CD4-positive, alpha-beta T cell treated with Interferon alpha-2 for 1 hour (primary cell): Measurements from ENCODE around the gene BRINP2.

ENCODE experiments used
- DNase-seq, 2 donors: peaks; one replicate each; pipeline ENCODE4 v3.0.0-alpha.2; 2020 to 2022

BRINP2 gene

DNA sequence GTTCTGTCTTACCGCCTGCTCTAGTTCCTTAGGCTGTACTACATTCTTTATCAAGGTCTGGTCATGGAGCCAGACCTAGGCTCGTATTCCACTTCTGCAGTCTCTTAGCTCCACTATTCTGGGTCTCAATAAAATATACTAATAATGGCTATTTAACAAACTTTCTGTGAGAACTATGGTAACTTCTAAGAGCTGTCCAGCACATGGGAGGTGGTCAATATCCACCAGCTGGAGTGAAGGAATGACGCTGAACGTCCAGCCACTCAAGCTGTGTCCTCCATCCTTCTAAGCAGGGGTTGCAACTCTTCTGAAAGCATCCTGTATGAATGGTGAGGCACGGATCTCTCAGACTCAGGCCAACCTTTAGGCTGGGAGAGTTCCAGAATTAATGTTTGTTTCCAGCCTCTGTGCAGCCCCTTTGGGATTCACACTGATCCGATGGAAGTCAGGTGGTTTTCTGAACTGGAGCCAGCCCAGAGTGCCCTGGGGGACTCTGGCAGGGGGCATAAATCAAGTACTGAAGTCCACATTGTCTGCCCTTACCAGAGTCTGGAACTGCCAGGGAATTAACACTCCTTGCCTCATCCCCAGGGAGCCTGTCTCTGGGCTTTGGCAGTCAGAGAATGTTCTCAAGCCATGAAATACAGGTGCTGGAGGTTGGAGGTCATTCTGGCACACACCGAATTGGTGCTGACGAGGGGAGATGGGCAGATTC lies 57.4 kb downstream of the BRINP2 start:
- no peak for DNase-seq

GRCh38 chr1:177228693-177229065 lies 57.9 kb downstream of the BRINP2 start:
- DNase-seq, result no peak

DNA sequence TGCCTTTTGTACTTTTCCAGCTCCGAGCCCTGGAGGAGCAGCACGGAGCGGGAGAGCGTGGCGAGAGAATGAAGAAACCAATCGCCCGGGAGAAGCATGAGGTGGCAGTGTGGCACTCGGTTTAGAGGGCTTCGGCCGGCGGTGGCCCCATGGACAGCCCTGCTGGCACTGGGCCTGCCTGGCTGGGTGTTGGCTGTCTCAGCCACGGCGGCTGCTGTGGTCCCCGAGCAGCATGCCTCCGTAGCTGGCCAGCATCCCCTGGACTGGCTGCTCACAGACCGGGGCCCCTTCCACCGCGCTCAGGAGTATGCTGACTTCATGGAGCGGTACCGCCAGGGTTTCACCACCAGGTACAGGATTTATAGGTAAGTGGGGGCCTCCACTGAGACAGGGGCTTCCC lies 59.0 kb downstream of the BRINP2 start:
- no peak for DNase-seq

- no peak for DNase-seq
These were observed 59.7 kb downstream of the BRINP2 start for GRCh38 chr1:177230228-177231016.

DNA sequence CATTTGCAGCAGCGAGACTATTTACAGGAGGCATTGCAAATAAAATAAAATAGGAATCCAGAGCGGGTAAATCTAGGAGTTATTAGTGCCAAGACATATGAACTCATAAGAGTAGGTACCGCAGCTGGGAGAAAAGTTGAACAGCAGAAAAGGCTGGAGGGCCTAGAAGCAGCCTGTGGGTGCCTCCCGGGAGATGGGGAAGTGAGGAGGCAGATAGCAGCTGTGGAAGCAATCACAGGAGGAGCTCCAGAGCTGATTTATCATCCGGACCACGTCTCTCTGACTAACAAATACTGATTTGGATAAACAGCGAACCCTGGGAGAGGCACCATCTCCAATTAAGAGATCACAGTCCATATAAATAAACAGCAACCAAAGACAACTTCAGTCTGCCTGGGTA lies 64.6 kb downstream of the BRINP2 start:
- no peak for DNase-seq

DNA sequence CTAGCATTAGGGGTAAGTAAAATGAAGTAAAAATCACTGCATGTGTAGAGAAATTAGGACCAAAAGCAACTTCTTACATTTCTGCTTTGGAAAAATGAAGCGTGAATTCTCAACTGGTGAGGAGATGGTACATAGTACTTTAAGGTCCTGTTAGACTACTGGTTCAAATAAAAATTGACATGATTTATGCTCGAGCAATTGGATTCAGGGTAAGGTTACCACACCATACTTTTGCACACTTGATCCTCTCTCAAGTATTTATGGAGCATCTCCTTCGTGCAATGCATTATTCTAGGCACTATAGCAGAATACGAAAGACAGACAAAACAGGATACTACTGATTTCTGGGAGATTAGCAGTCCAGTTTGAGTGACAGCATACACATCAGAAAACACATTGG lies 66.2 kb downstream of the BRINP2 start:
- DNase-seq, result no peak

DNA sequence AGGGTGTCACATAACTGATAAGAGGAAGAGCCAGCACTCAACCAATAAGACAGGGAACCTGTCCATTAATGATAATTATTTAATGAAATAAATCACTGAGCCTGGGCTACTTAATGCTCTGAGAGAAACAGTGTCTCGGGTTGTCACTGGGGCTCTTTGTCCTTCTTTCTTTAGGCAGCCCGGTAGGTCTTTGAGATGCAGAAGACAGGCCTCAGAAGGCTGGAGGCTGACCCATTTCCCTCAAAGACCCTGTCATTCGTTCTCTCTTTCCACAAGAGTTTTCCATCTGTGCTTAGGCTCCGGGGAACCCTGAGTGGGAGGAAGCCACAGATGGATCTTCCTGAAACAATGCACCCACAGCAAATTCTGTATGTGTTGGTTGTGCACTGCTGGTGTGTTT lies 68.2 kb downstream of the BRINP2 start:
- no peak for DNase-seq

- DNase-seq, result no peak
These were observed 69.0 kb downstream of the BRINP2 start for GRCh38 chr1:177239792-177240191.

GRCh38 chr1:177243773-177244172 lies 73.0 kb downstream of the BRINP2 start:
- no peak for DNase-seq

- DNase-seq, result no peak
These were observed 76.2 kb downstream of the BRINP2 start for GRCh38 chr1:177246710-177247580.

DNA sequence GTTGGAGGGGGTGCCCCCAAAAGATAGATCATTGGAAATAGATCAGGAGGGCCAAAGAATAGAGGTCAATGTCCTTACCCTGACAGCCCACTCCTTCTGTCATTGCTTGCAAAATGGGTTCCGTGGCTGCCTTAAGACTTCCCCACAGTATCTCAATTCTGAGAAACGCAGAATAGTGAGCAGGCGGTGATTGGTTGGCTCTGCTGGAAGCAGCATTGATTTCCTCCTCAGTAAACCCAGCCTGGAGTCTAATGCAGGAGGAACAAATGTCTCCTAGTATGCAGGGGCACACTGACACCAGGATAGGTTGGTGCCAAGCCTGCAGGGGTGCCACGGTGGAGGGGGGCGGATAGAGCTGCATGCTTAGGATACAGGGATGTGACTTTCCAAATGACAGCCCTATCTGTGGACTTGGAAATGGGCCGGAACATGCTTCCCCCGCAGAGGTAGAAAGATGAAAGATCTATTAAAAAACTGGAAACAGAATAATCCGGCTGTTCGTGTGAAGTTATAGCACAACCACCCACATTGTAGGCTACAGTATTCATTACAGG lies 76.9 kb downstream of the BRINP2 start:
- no peak for DNase-seq

DNA sequence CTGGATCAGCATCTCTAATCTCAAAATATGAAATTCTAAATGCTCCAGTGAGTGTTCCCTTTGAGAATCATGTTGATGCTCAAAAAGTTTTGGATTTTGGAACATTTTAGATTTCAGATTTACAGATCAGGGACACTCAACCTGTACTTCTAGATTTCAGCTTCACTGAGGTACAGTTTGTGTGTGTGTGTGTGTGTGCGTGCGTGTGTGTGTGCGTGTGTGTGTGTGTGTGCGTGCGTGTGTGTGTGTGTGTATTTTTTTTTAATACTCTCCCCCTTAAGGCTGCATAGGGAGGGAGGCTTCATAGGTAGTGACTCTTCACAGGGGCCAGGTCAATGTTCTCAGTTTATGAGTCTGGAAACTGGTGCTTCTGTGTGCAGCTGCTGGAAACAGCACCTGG lies 77.5 kb downstream of the BRINP2 start:
- DNase-seq, result no peak

- no peak for DNase-seq
These were observed 78.5 kb downstream of the BRINP2 start for GRCh38 chr1:177249231-177249630.

GRCh38 chr1:177252877-177253276 lies 82.1 kb downstream of the BRINP2 start:
- DNase-seq, result no peak

- no peak for DNase-seq
These were observed 84.7 kb downstream of the BRINP2 start for GRCh38 chr1:177255411-177255810.

GRCh38 chr1:177256153-177257075 lies 85.7 kb downstream of the BRINP2 start:
- no peak for DNase-seq

GRCh38 chr1:177257128-177257527 lies 86.4 kb downstream of the BRINP2 start:
- no peak for DNase-seq

- no peak for DNase-seq
These were observed 86.8 kb downstream of the BRINP2 start for GRCh38 chr1:177257576-177257975.

GRCh38 chr1:177270863-177271262 lies 100.1 kb downstream of the BRINP2 start:
- no peak for DNase-seq

GRCh38 chr1:177273141-177273540 lies 102.4 kb downstream of the BRINP2 start:
- DNase-seq, result no peak

DNA sequence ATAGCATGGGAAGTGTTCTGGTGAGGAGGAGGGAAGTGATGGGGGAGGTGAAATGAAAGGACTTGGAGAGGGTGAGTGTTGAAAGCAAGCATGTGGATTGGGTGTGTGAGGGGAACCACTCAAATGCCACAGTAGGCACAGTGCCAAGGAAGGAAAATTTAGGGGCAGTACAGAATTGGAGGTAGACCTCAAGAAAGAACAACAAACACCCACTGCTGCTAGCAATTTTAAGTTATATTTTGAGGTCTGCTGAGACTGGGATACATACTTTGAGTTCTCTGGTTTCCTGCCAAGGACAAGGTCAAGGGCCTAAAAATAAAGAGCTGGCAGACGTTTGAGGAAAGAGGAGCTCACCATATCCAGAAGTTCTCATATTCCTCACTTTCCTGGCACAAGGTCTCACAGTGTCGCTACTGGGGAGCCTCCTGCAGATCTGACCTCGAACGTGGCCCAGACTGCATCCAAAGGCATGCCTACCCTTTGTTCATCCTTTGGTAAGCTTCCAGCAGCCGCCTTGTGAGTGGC lies 104.0 kb downstream of the BRINP2 start:
- no peak for DNase-seq

- DNase-seq, result no peak
These were observed 105.0 kb downstream of the BRINP2 start for GRCh38 chr1:177275736-177276135.
